HEK293 (cell line): ENCODE data around the gene STK4.

Source experiments
- BCL6B ChIP-seq: fragments of 450-650 bp; formaldehyde crosslinking; IDR thresholded peaks from 2 replicates; pipeline ENCODE4 v1.5.1; 2017; ENCODE audit warnings: missing biosample characterization, missing genetic modification characterization
- CTCF ChIP-seq: fragments of 450-650 bp; formaldehyde crosslinking; IDR thresholded peaks from 2 replicates; pipeline ENCODE4 v1.5.1; 2016; ENCODE audit warnings: missing biosample characterization, missing genetic modification characterization
- PRDM10 ChIP-seq: fragments of 450-650 bp; formaldehyde crosslinking; IDR thresholded peaks from 2 replicates; pipeline ENCODE4 v1.5.1; 2016; ENCODE audit warnings: missing biosample characterization, missing genetic modification characterization
- REST ChIP-seq: fragments of 450-650 bp; formaldehyde crosslinking; IDR thresholded peaks from 2 replicates; pipeline ENCODE4 v1.5.1; 2016; ENCODE audit warnings: missing biosample characterization, missing genetic modification characterization
- ZBTB1 ChIP-seq: fragments of 450-650 bp; formaldehyde crosslinking; IDR thresholded peaks from 2 replicates; pipeline ENCODE4 v1.5.1; 2016; ENCODE audit warnings: missing biosample characterization, missing genetic modification characterization
- ZNF169 ChIP-seq: fragments of 450-650 bp; formaldehyde crosslinking; IDR thresholded peaks from 2 replicates; pipeline ENCODE4 v1.5.1; 2016; ENCODE audit warnings: missing biosample characterization, missing genetic modification characterization
- ZNF18 ChIP-seq: fragments of 450-650 bp; formaldehyde crosslinking; IDR thresholded peaks from 2 replicates; pipeline ENCODE4 v1.5.1; 2016; ENCODE audit warnings: missing biosample characterization, missing genetic modification characterization
- ZNF24 ChIP-seq: fragments of 450-650 bp; formaldehyde crosslinking; IDR thresholded peaks from 2 replicates; pipeline ENCODE4 v1.5.1; 2016; ENCODE audit warnings: missing biosample characterization, missing genetic modification characterization
- ZNF292 ChIP-seq: fragments of 450-650 bp; formaldehyde crosslinking; IDR thresholded peaks from 2 replicates; pipeline ENCODE4 v1.5.1; 2016; ENCODE audit warnings: low read depth, missing biosample characterization, missing genetic modification characterization, borderline replicate concordance
- ZNF311 ChIP-seq: fragments of 450-650 bp; formaldehyde crosslinking; IDR thresholded peaks from 2 replicates; pipeline ENCODE4 v1.5.1; 2017; ENCODE audit warnings: missing biosample characterization, missing genetic modification characterization, borderline replicate concordance
- ZNF394 ChIP-seq: fragments of 450-650 bp; formaldehyde crosslinking; IDR thresholded peaks from 2 replicates; pipeline ENCODE4 v1.5.1; 2016; ENCODE audit warnings: missing biosample characterization, missing genetic modification characterization, mild to moderate bottlenecking, moderate library complexity, borderline replicate concordance
- ZNF549 ChIP-seq: fragments of 450-650 bp; IDR thresholded peaks from 2 replicates; pipeline ENCODE4 v1.5.1; 2018; ENCODE audit warnings: missing biosample characterization, missing genetic modification characterization, mild to moderate bottlenecking, inconsistent platforms, moderate library complexity
- ZNF610 ChIP-seq: fragments of 450-650 bp; formaldehyde crosslinking; IDR thresholded peaks from 2 replicates; pipeline ENCODE4 v1.5.1; 2016; ENCODE audit warnings: missing biosample characterization, missing genetic modification characterization, borderline replicate concordance
- ZNF624 ChIP-seq: fragments of 450-650 bp; formaldehyde crosslinking; IDR thresholded peaks from 2 replicates; pipeline ENCODE4 v1.5.1; 2017; ENCODE audit warnings: missing biosample characterization, missing genetic modification characterization

- no peak for TF ChIP-seq CTCF (tag by site-specific recombination)
- TF ChIP-seq ZNF292 (tag by site-specific recombination): no peak
- TF ChIP-seq ZNF18 (tag by site-specific recombination): no peak
- no peak for TF ChIP-seq ZNF311 (tag by site-specific recombination)
- no peak for TF ChIP-seq ZNF624 (tag by site-specific recombination)
- TF ChIP-seq ZNF24 (tag by site-specific recombination): no peak
- TF ChIP-seq PRDM10 (tag by site-specific recombination): no peak
- no peak for TF ChIP-seq ZNF549 (tag by site-specific recombination)
- TF ChIP-seq REST: no peak
- TF ChIP-seq ZNF169: no peak
- no peak for TF ChIP-seq ZBTB1 (tag by site-specific recombination)
- no peak for TF ChIP-seq ZNF394 (tag by site-specific recombination)
- TF ChIP-seq BCL6B: no peak
- no peak for TF ChIP-seq ZNF610 (tag by site-specific recombination)
Observed at GRCh38 chr20:44930517-44931168, 35.7 kb upstream of the STK4 start.
